Testis (tissue), 3 donors: Measurements from ENCODE around the gene SHF. TPM values are rescaled to one million over a fixed set of nuclear protein-coding genes. Genes with fewer than 3 reads are reported as not detected.

ENCODE experiments used
- DNase-seq: peaks from one replicate; pipeline ENCODE4 v3.0.0-alpha.2; 2019
- H3K27ac ChIP-seq, 2 donors: fragments of 200-600 bp; sonication (generic); one replicate each; pipeline ENCODE4 v1.5.1; 2019
- H3K27me3 ChIP-seq: fragments of 200-600 bp; sonication (generic); one replicate; pipeline ENCODE4 v1.5.1; 2019
- H3K36me3 ChIP-seq: fragments of 200-600 bp; sonication (generic); one replicate; pipeline ENCODE4 v1.5.1; 2017; ENCODE audit warnings: low read depth; ENCODE audit errors: missing control alignments
- H3K4me1 ChIP-seq: fragments of 200-600 bp; sonication (generic); one replicate; pipeline ENCODE4 v1.5.1; 2019
- H3K4me3 ChIP-seq, 2 donors: fragments of 200-600 bp; sonication (generic); one replicate each; pipeline ENCODE4 v1.5.1; 2017 to 2019
- H3K9me3 ChIP-seq: fragments of 200-600 bp; sonication (generic); one replicate; pipeline ENCODE4 v1.5.1; 2017
- CTCF ChIP-seq, 3 experiments: fragments of 450-650 bp in 2 of 3; fragments of 200-600 bp in 1 of 3; sonication (generic) in 1 of 3; IDR thresholded peaks; one replicate each; pipeline ENCODE4 v1.5.1; 2016 to 2019; ENCODE audit warnings: antibody characterized with exemption in 3 of 3, mild to moderate bottlenecking in 2 of 3, moderate library complexity in 1 of 3
- POLR2A ChIP-seq: fragments of 450-650 bp; IDR thresholded peaks from one replicate; pipeline ENCODE4 v1.6.1; 2017; ENCODE audit warnings: antibody characterized with exemption, mild to moderate bottlenecking, moderate library complexity
- WGBS, 2 donors: methylation state at CpG; one replicate each; pipeline ENCODE4 v1.1.5; 2018; 5-methylcytosine and 5-hydroxymethylcytosine counted together
- intact Hi-C: fragments of 100-400 bp; cut with DNase I; formaldehyde crosslinking; loops from one replicate; pipeline ENCODE4 v1.15.1; 2023; ENCODE audit warnings: low total_unique reads
- polyA plus RNA-seq: library from polyadenylated mRNA; stranded (reverse); fragments of 350-450 nt; fragmentation: Illumina TruSeq; extraction: RNeasy Lipid Tissue Mini Kit (QIAGEN cat#74804); gene quantifications from one replicate; pipeline ENCODE4 v1.2.3, GENCODE V29; 2014; ENCODE audit warnings: low read depth, low replicate concordance; ENCODE audit not compliant: insufficient read depth
- total RNA-seq, 2 donors: library from RNA; depleted of rRNA; stranded (reverse); fragments of >200 nt; gene quantifications; one replicate each; pipeline ENCODE4 v1.2.3, GENCODE V29; 2016

SHF gene
- total and polyA plus RNA-seq, 3 donors from 2014 or later: 9.3 to 13.2 (median 12.7) TPM

DNA sequence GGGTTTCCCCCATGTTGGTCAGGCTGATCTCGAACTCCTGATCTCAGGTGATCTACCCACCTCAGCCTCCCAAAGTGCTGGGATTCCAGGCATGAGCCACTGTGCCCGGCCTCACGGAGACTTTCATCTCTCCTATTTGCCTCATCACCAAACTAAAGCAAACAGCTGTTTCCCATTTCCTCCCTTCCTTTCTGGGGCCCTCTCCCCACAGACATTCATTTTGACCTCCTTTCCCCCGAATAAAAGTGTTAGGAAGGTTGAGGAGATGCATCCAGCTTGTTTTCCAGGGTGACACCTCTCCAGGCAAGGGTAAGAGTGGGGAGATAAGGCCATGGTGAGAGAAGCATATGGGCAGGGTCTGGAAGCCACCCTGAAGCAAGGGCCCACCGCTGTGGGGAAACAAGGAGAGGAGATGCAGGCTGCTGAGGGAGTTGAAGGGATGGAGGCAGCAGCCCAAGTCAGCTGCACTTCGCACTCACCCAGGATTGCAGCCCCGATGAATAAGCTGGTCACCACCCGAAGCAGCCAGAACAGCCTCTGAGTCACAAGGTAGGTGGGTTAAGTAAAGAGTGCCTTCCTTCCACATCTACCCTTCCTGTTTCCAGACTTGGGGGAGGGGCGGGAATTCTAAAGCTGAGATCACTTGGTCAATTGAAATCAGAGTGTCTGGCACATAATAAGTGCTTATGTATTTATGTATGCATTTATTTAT lies 65.9 kb downstream of the SHF start:
- intact Hi-C loops: no loop called here
- H3K4me3 ChIP-seq: no peak overlapping the region
- no peaks in the 10 kb centered on the region for H3K9me3 ChIP-seq
- TF ChIP-seq POLR2A (no peak), CTCF (IDR thresholded peaks at IDR 0.05) (no peak)
- H3K4me1 ChIP-seq: peaks cover 4% of the 10 kb centered on the region
- no peak overlapping the region for H3K27ac ChIP-seq
- WGBS, 2 donors: 74 to 81% methylated on average over 9 of the region's 9 CpGs
- no peaks in the 10 kb centered on the region for H3K36me3 ChIP-seq
- no peaks in the 10 kb centered on the region for H3K27me3 ChIP-seq
- DNase-seq: no peak

DNA sequence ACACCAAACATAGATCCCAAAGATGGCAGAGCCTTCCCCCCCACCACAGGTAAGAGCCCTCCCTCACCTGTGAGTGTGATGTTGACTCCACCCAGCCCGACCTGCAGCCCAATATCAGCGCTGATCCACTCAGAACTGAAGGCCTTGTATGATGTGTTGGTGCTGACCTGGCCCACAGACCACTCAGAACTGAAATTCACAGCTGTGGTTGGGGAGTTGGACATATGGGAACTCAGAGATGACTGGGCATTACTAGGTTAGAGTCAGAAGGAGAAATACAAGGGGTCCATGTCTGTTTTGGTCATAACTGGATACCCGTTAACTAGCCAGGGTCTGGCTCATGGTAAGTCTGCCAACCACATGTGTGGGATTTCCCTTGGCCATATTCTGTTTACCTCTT lies 66.7 kb downstream of the SHF start:
- TF ChIP-seq CTCF (IDR thresholded peaks at IDR 0.05) (no peak), POLR2A (no peak)
- no peaks in the 10 kb centered on the region for H3K9me3 ChIP-seq
- no peaks in the 10 kb centered on the region for H3K27me3 ChIP-seq
- intact Hi-C loops: no loop called here
- peaks cover 4% of the 10 kb centered on the region for H3K4me1 ChIP-seq
- WGBS, 2 donors: 91 to 94% methylated on average over 3 of the region's 3 CpGs
- H3K27ac ChIP-seq: no peak overlapping the region
- H3K4me3 ChIP-seq: no peak overlapping the region
- no peak for DNase-seq
- no peaks in the 10 kb centered on the region for H3K36me3 ChIP-seq

GRCh38 chr15:45120081-45120972 lies 67.4 kb downstream of the SHF start:
- no peaks in the 10 kb centered on the region for H3K36me3 ChIP-seq
- H3K9me3 ChIP-seq: no peaks in the 10 kb centered on the region
- TF ChIP-seq CTCF (IDR thresholded peaks at IDR 0.05) (no peak), POLR2A (no peak)
- H3K27me3 ChIP-seq: no peaks in the 10 kb centered on the region
- no peak overlapping the region for H3K27ac ChIP-seq
- H3K4me1 ChIP-seq: peaks cover 4% of the 10 kb centered on the region
- 93 to 100% methylated on average over 6 to 10 of the region's 10 CpGs for WGBS, 2 donors
- no peak for DNase-seq
- intact Hi-C loops: no loop called here
- no peak overlapping the region for H3K4me3 ChIP-seq

- H3K4me1 ChIP-seq: peaks cover 8% of the 10 kb centered on the region
- 90 to 93% methylated on average over 3 to 5 of the region's 5 CpGs for WGBS, 2 donors
- no peak for TF ChIP-seq POLR2A
- TF ChIP-seq CTCF (IDR thresholded peaks at IDR 0.05): no peak
- H3K27ac ChIP-seq: no peak overlapping the region
- intact Hi-C loops: no loop called here
- no peaks in the 10 kb centered on the region for H3K9me3 ChIP-seq
- H3K4me3 ChIP-seq: no peak overlapping the region
- H3K27me3 ChIP-seq: no peaks in the 10 kb centered on the region
- H3K36me3 ChIP-seq: no peaks in the 10 kb centered on the region
- DNase-seq: no peak
These were observed 68.8 kb downstream of the SHF start for GRCh38 chr15:45118996-45119395.
